IMR-90 (cell line): ENCODE data around the gene DGKG. TPM values are rescaled to one million over a fixed set of nuclear protein-coding genes. Genes with fewer than 3 reads are reported as not detected.
A peak's percentile ranks its signal among the peaks of the same experiment; 100 is the strongest.

Experiments
- ATAC-seq: fragments of 200-7000 bp; cut with Tn5 transposase; 2 replicates; pipeline ENCODE4 v1.9.1; 2020; ENCODE audit warnings: low read depth, mild to moderate bottlenecking, moderate library complexity
- BruUV-seq: library from RNA; stranded (reverse); fragments of 400-500 nt; replicated peaks from 2 replicates; lab custom pipeline; 2021; lab: Mats Ljungman, UMichigan
- CTCF ChIA-PET: fragments of 300-600 bp; formaldehyde crosslinking; extraction: SDS; loops from one replicate; lab custom pipeline; 2021; ENCODE audit warnings: antibody characterized with exemption; lab: Yijun Ruan, JAX
- POLR2A ChIA-PET: fragments of 300-600 bp; sonication (Branson Sonifier 250); formaldehyde crosslinking; loops from one replicate; lab custom pipeline; 2022; ENCODE audit warnings: antibody characterized with exemption; ENCODE audit not compliant: unreplicated experiment; lab: Charles Lee
- DNase-seq: peaks from one replicate; pipeline ENCODE4 v3.0.0; 2013
- H2AFZ ChIP-seq: replicated peaks from 2 replicates; pipeline ENCODE3; 2013; ENCODE audit warnings: low read length, mild to moderate bottlenecking; ENCODE audit not compliant: poor library complexity
- H2AK5ac ChIP-seq: 2 replicates; pipeline ENCODE4 v1.6.1; 2013; ENCODE audit warnings: low read depth, low read length, inconsistent platforms
- H2AK9ac ChIP-seq: replicated peaks from 2 replicates; pipeline ENCODE3; 2013; ENCODE audit warnings: mild to moderate bottlenecking, low read depth, low read length, moderate library complexity; ENCODE audit not compliant: poor library complexity
- H2BK120ac ChIP-seq: 2 replicates; pipeline ENCODE4 v1.6.1; 2013; ENCODE audit warnings: low read depth, low read length, inconsistent platforms
- H2BK15ac ChIP-seq: 3 replicates; pipeline ENCODE4 v1.6.1; 2013; ENCODE audit warnings: low read depth, low read length, inconsistent platforms
- H2BK20ac ChIP-seq: 2 replicates; pipeline ENCODE4 v1.6.1; 2013; ENCODE audit warnings: low read depth, mild to moderate bottlenecking, inconsistent platforms, low read length, moderate library complexity
- H2BK5ac ChIP-seq: 2 replicates; pipeline ENCODE4 v1.6.1; 2013; ENCODE audit warnings: mild to moderate bottlenecking, low read depth, low read length, inconsistent platforms; ENCODE audit not compliant: poor library complexity, severe bottlenecking
- H3K14ac ChIP-seq: replicated peaks from 2 replicates; pipeline ENCODE4 v1.6.1; 2013; ENCODE audit warnings: low read depth, low read length, inconsistent platforms
- H3K18ac ChIP-seq: 2 replicates; pipeline ENCODE4 v1.6.1; 2013; ENCODE audit warnings: low read depth, low read length, control low read depth
- H3K23ac ChIP-seq: 2 replicates; pipeline ENCODE4 v1.6.1; 2013; ENCODE audit warnings: low read depth, low read length, inconsistent platforms
- H3K27ac ChIP-seq: 2 replicates; pipeline ENCODE4 v1.5.1; 2013; ENCODE audit warnings: mild to moderate bottlenecking, control low read depth, low read length; ENCODE audit not compliant: insufficient read depth
- H3K27me3 ChIP-seq: 2 replicates; pipeline ENCODE4 v1.6.1; 2013; ENCODE audit warnings: low read length; ENCODE audit not compliant: control insufficient read depth, insufficient read depth
- H3K36me3 ChIP-seq: 2 replicates; pipeline ENCODE4 v1.6.1; 2013; ENCODE audit warnings: low read length, mixed read lengths; ENCODE audit not compliant: control insufficient read depth, insufficient read depth
- H3K4ac ChIP-seq: 2 replicates; pipeline ENCODE4 v1.6.1; 2013; ENCODE audit warnings: low read depth, low read length, inconsistent platforms
- H3K4me1 ChIP-seq: 2 replicates; pipeline ENCODE4 v1.6.1; 2013; ENCODE audit warnings: low read length, mixed read lengths; ENCODE audit not compliant: control insufficient read depth, insufficient read depth
- H3K4me2 ChIP-seq: 2 replicates; pipeline ENCODE4 v1.6.1; 2013; ENCODE audit warnings: low read depth, mild to moderate bottlenecking, control low read depth, low read length, moderate library complexity
- H3K4me3 ChIP-seq: 2 replicates; pipeline ENCODE4 v1.5.1; 2013; ENCODE audit warnings: low read depth, mild to moderate bottlenecking, control low read depth, low read length, moderate library complexity; ENCODE audit not compliant: insufficient read depth
- H3K56ac ChIP-seq: 2 replicates; pipeline ENCODE4 v1.6.1; 2013; ENCODE audit warnings: low read length, inconsistent platforms; ENCODE audit not compliant: insufficient read depth; ENCODE audit errors: extremely low read depth
- H3K79me1 ChIP-seq, 2 experiments: 2 replicates each; pipeline ENCODE4 v1.6.1; 2013; ENCODE audit warnings: low read length in 2 of 2, inconsistent platforms in 1 of 2, low read depth in 1 of 2
- H3K9ac ChIP-seq: 2 replicates; pipeline ENCODE4 v1.6.1; 2013; ENCODE audit warnings: low read depth, low read length, control low read depth
- H3K9me1 ChIP-seq: 2 replicates; pipeline ENCODE4 v1.6.1; 2013; ENCODE audit warnings: low read length, inconsistent platforms; ENCODE audit not compliant: insufficient read depth
- H3K9me3 ChIP-seq: 2 replicates; pipeline ENCODE4 v1.6.1; 2013; ENCODE audit warnings: low read length; ENCODE audit not compliant: control insufficient read depth, insufficient read depth
- H4K20me1 ChIP-seq: 2 replicates; pipeline ENCODE4 v1.6.1; 2013; ENCODE audit warnings: low read length, inconsistent platforms; ENCODE audit not compliant: insufficient read depth
- H4K5ac ChIP-seq: 2 replicates; pipeline ENCODE4 v1.6.1; 2013; ENCODE audit warnings: mild to moderate bottlenecking, low read depth, low read length, control low read depth
- H4K8ac ChIP-seq, 2 experiments: 2 replicates each; pipeline ENCODE4 v1.6.1; 2013; ENCODE audit warnings: low read depth in 2 of 2, low read length in 2 of 2, control low read depth in 1 of 2, inconsistent platforms in 1 of 2
- H4K91ac ChIP-seq: 2 replicates; pipeline ENCODE4 v1.6.1; 2013; ENCODE audit warnings: low read depth, low read length, inconsistent platforms; ENCODE audit not compliant: insufficient read depth
- MAFK ChIP-seq: IDR thresholded peaks from 2 replicates; pipeline ENCODE4 v1.6.1; 2012; ENCODE audit warnings: low read depth, low read length, improper control_type of control experiment
- MXI1 ChIP-seq: IDR thresholded peaks from 2 replicates; pipeline ENCODE4 v1.6.1; 2012; ENCODE audit warnings: low read depth, mild to moderate bottlenecking, low read length, moderate library complexity, borderline replicate concordance
- WGBS, 2 experiments: methylation state at CpG; one replicate each; pipeline versions ENCODE4 v1.1.5 to v1.1.7; 2013; ENCODE audit warnings: missing lambda C conversion rate in 2 of 2; ENCODE audit not compliant: insufficient read length in 1 of 2; ENCODE audit errors: extremely low coverage in 2 of 2; 5-methylcytosine and 5-hydroxymethylcytosine counted together
- dilution Hi-C: fragments of 300-500 bp; cut with HindIII; formaldehyde crosslinking; loops from one replicate; pipeline ENCODE4 v1.14.3; 2018; ENCODE audit warnings: low sequenced_read_pairs; ENCODE audit not compliant: unreplicated experiment
- in situ Hi-C: fragments of 300-500 bp; cut with MboI; formaldehyde crosslinking; loops from 3 replicates; pipeline ENCODE4 v1.14.3; 2019; ENCODE audit warnings: low sequenced_read_pairs, inconsistent platforms, mixed read lengths
- intact Hi-C: fragments of 100-400 bp; cut with micrococcal nuclease; formaldehyde crosslinking; loops from 2 replicates; pipeline ENCODE4 v1.10.0; 2022
- polyA plus RNA-seq, 3 experiments: library from polyadenylated mRNA; depleted of rRNA; stranded (reverse); fragments of >200 nt; gene quantifications; 2 replicates each; pipeline ENCODE4 v1.2.3, GENCODE V29; 2012; ENCODE audit warnings: low replicate concordance in 1 of 3
- total RNA-seq: library from RNA; depleted of rRNA; stranded (reverse); fragments of >200 nt; gene quantifications from 2 replicates; pipeline ENCODE4 v1.2.3, GENCODE V29; 2012

DGKG gene
- total and polyA plus RNA-seq, 2 of the 4 experiments (the other 2 are of a cell fraction), result 1.2 to 4.1 TPM

DNA sequence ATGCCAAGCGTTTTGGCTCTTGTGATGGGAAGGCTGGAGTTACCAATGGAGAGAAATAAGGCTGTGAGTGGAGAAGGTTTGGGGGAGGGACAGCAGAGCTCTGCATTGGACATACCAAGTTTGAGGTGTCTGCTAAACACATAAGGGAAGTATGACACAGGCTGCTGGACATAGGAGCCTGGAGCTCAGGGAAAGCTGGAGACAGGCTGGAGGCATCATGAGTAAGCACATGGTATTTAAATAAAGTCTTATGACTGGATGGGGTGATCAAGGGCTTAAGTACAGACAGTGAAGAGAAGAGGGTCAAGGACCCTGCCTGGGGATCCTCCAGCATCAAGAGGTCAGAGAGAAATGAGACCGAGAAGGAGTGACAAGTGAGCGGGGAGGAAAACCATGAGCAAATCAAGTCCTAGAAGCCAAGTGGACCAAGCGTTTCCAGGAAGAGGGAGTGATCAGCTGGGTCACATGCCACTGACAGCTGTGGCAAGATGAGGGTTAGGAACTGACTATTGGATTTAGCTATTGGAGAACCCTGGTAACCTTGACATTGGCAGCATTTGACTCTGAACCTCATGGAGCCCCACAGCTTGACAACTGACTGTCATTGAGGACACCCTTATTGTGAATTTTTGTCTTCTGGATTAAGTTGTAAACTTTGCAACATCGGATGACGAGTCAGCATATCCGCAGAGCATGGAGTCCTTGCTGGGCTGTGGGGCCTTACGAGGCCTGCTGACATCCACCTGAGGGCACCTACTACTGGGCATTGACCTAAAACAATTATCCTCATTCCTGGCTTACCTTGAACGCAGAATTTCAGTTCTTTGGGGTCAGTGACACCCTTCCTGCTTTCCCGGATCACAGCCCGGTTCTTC is 174.4 kb downstream of the DGKG start:
- Histone ChIP-seq H3K4me1 (no peaks in the 10 kb centered on the region), H3K56ac (no peak overlapping the region), H4K5ac (no peak overlapping the region), H3K9me1 (no peaks in the 10 kb centered on the region), H3K14ac (no peak overlapping the region), H3K4me3 (no peak overlapping the region), H3K9ac (no peak overlapping the region), H2BK15ac (no peak overlapping the region), H4K8ac (no peak overlapping the region), H3K36me3 (no peaks in the 10 kb centered on the region), H2AFZ (no peak overlapping the region), H2BK20ac (no peak overlapping the region), H3K79me1 (no peaks in the 10 kb centered on the region), H4K91ac (no peak overlapping the region), H2BK120ac (no peak overlapping the region), H4K20me1 (no peaks in the 10 kb centered on the region), H3K27me3 (peaks cover 36% of the 10 kb centered on the region), H2AK9ac (no peak overlapping the region), H3K4me2 (no peak overlapping the region), H3K18ac (no peak overlapping the region), H2BK5ac (no peak overlapping the region), H3K27ac (no peak overlapping the region), H3K4ac (no peak overlapping the region), H2AK5ac (no peak overlapping the region), H3K9me3 (no peaks in the 10 kb centered on the region), H3K23ac (no peak overlapping the region)
- ChIA-PET POLR2A (no interaction called here), CTCF (no interaction called here)
- dilution Hi-C loops, result no loop called here
- no TSS peak for BruUV-seq
- DNase-seq, result no peak
- in situ Hi-C loops, result no loop called here
- TF ChIP-seq MAFK (peak; percentile 56), MXI1 (no peak)
- WGBS, 2 experiments, result 83% methylated on average over 6 of the region's 11 CpGs; no CpG with 5 or more reads in 1 of the 2 experiments
- intact Hi-C loops, result no loop called here
- ATAC-seq, result no peak
